ENCODE data around the gene CR2. TPM values are rescaled to one million over a fixed set of nuclear protein-coding genes. Genes with fewer than 3 reads are reported as not detected.

Gene CR2
- total and polyA plus RNA-seq, 2 experiments from 2014 or later = not detected

DNA sequence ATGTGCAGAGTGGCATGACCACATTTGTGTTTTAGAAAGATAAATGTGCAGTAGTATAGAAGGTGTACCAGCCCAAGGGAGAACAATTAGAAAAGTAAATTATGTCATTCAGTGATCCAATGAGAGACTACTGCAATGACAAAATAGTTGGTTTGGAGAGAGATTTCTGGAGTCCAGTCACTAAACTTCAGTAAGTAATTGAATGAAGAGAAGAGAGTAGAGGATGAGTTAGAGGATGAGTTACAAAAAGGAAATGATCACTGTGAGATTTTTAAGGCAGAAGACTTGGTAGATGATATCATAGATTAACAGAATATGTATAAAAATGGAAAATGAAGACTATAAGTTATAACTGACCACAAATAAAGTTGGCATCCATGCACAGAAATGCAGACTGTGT is 8.4 kb downstream of the CR2 start:
- no peak overlapping the region for H3K27ac ChIP-seq
- H3K79me2 ChIP-seq (ENCODE audit: insufficient read depth) = no peaks in the 10 kb centered on the region
- H3K4me2 ChIP-seq (ENCODE audit: unreplicated experiment) = no peak overlapping the region
- H3K9me3 ChIP-seq (ENCODE audit: low read depth) = no peaks in the 10 kb centered on the region
- no peak overlapping the region for H3K4me3 ChIP-seq
- DNase-seq = no peak
- in situ Hi-C loops (cut with MboI) = no loop called here
- no peaks in the 10 kb centered on the region; the same call in none of the 2 replicates for H3K27me3 ChIP-seq (replicated peaks; ENCODE audit: insufficient read depth)
- H4K20me1 ChIP-seq (ENCODE audit: insufficient read depth) = no peaks in the 10 kb centered on the region
- H3F3A ChIP-seq (ENCODE audit: insufficient read depth) = peaks cover 6% of the 10 kb centered on the region
- no peak for TF ChIP-seq EZH2phosphoT487 (IDR thresholded peaks at IDR 0.05; ENCODE audit: insufficient read depth, low read depth)
- TF ChIP-seq EZH2 (IDR thresholded peaks at IDR 0.05; ENCODE audit: insufficient read depth, poor library complexity, severe bottlenecking) = no peak
- no peak overlapping the region for H3K9ac ChIP-seq
- no peak overlapping the region for H2AFZ ChIP-seq
- H3K9me2 ChIP-seq (ENCODE audit: insufficient read depth) = no peaks in the 10 kb centered on the region
- no peaks in the 10 kb centered on the region for H3K4me1 ChIP-seq (ENCODE audit: insufficient read depth)
- H3K36me3 ChIP-seq (ENCODE audit: low read depth) = no peaks in the 10 kb centered on the region

DNA sequence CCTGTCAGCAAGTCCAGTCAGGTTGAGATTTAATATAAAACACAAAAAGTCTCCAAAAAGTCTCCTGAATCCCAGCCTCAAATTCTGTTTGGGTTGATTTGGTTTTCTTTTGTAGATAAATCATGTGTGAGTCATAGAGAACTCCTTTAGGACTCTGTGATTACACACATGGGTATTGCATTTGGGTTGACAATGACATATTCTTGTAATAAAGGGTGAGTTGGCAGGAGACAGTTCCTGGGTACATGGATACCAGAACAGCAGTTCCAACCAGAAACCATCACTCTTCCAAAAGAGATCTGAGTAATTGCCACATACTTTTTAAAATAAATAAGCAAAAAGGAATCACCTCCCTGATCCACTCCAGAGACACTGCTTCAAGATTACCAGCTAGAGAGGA is 8.9 kb downstream of the CR2 start:
- Histone ChIP-seq H3K4me2 (ENCODE audit: unreplicated experiment) (no peak overlapping the region), H3K36me3 (ENCODE audit: low read depth) (no peaks in the 10 kb centered on the region), H3K4me1 (ENCODE audit: insufficient read depth) (no peaks in the 10 kb centered on the region), H3K4me3 (no peak overlapping the region), H3K27me3 (replicated peaks; ENCODE audit: insufficient read depth) (no peaks in the 10 kb centered on the region; the same call in none of the 2 replicates), H3K27ac (no peak overlapping the region), H3F3A (ENCODE audit: insufficient read depth) (peaks cover 6% of the 10 kb centered on the region), H3K9me2 (ENCODE audit: insufficient read depth) (no peaks in the 10 kb centered on the region), H3K79me2 (ENCODE audit: insufficient read depth) (no peaks in the 10 kb centered on the region), H2AFZ (no peak overlapping the region), H3K9ac (no peak overlapping the region), H4K20me1 (ENCODE audit: insufficient read depth) (no peaks in the 10 kb centered on the region), H3K9me3 (ENCODE audit: low read depth) (no peaks in the 10 kb centered on the region)
- in situ Hi-C loops (cut with MboI) = no loop called here
- TF ChIP-seq EZH2phosphoT487 (IDR thresholded peaks at IDR 0.05; ENCODE audit: insufficient read depth, low read depth) (no peak), EZH2 (IDR thresholded peaks at IDR 0.05; ENCODE audit: insufficient read depth, poor library complexity, severe bottlenecking) (no peak)
- peak; percentile 33 for DNase-seq

DNA sequence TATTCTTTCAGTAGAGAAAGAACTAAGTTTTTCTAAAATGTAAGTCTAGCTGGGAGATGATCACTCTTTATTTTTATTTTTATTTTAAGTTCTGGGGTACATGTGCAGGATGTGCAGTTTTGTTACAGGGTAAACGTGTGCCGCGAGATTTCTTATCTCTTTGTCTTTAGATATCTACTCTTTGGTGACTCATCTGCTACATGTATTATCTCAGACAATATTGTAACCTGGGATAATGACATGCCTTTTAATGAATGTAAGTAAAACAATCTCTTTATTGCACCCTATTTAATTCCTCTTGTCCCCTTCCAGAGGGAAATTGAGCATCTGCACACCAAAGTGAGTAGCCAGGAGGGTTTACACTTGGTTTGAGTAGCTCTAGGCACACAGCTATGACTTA is 9.4 kb downstream of the CR2 start:
- Histone ChIP-seq H3K27me3 (replicated peaks; ENCODE audit: insufficient read depth) (no peaks in the 10 kb centered on the region; the same call in none of the 2 replicates), H3K9me3 (ENCODE audit: low read depth) (no peaks in the 10 kb centered on the region), H3K9me2 (ENCODE audit: insufficient read depth) (no peaks in the 10 kb centered on the region), H4K20me1 (ENCODE audit: insufficient read depth) (no peaks in the 10 kb centered on the region), H3K4me1 (ENCODE audit: insufficient read depth) (no peaks in the 10 kb centered on the region), H2AFZ (no peak overlapping the region), H3K27ac (no peak overlapping the region), H3K9ac (no peak overlapping the region), H3K36me3 (ENCODE audit: low read depth) (no peaks in the 10 kb centered on the region), H3K79me2 (ENCODE audit: insufficient read depth) (no peaks in the 10 kb centered on the region), H3F3A (ENCODE audit: insufficient read depth) (peaks cover 6% of the 10 kb centered on the region), H3K4me2 (ENCODE audit: unreplicated experiment) (no peak overlapping the region), H3K4me3 (no peak overlapping the region)
- DNase-seq = no peak
- TF ChIP-seq EZH2phosphoT487 (IDR thresholded peaks at IDR 0.05; ENCODE audit: insufficient read depth, low read depth) (no peak), EZH2 (IDR thresholded peaks at IDR 0.05; ENCODE audit: insufficient read depth, poor library complexity, severe bottlenecking) (no peak)
- in situ Hi-C loops (cut with MboI) = no loop called here
- 75 to 83% methylated on average over 3 of the region's 3 CpGs for WGBS, 2 experiments (ENCODE audit: low coverage in 1 of 2, low lambda C conversion rate in 2 of 2, missing lambda C conversion rate in 2 of 2)

DNA sequence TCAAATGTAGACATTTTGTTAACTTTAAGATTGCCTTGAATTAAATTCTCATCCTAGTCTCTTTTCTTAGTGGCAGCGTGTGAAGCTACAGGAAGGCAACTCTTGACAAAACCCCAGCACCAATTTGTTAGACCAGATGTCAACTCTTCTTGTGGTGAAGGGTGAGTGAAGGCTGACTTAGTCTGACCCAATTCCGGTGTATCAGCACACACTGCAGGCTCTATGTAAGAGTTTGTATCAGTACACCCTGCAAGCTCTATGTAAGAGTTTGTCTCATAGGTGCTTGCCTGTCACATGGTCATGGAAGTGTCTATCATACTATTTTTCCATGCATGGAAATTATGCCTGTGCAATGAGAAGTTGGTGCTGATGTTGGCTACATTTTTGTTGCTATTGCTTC is 16.8 kb downstream of the CR2 start:
- H3K4me3 ChIP-seq = no peak overlapping the region
- no peak for TF ChIP-seq EZH2 (IDR thresholded peaks at IDR 0.05; ENCODE audit: insufficient read depth, poor library complexity, severe bottlenecking)
- TF ChIP-seq EZH2phosphoT487 (IDR thresholded peaks at IDR 0.05; ENCODE audit: insufficient read depth, low read depth) = no peak
- no peaks in the 10 kb centered on the region for H4K20me1 ChIP-seq (ENCODE audit: insufficient read depth)
- WGBS, 2 experiments (ENCODE audit: low coverage in 1 of 2, low lambda C conversion rate in 2 of 2, missing lambda C conversion rate in 2 of 2) = 26 to 35% methylated on average over 2 of the region's 2 CpGs
- no peak overlapping the region for H2AFZ ChIP-seq
- no peaks in the 10 kb centered on the region for H3K79me2 ChIP-seq (ENCODE audit: insufficient read depth)
- in situ Hi-C loops (cut with MboI) = no loop called here
- DNase-seq = no peak
- H3K36me3 ChIP-seq (ENCODE audit: low read depth) = no peaks in the 10 kb centered on the region
- no peaks in the 10 kb centered on the region for H3F3A ChIP-seq (ENCODE audit: insufficient read depth)
- no peaks in the 10 kb centered on the region; the same call in none of the 2 replicates for H3K27me3 ChIP-seq (replicated peaks; ENCODE audit: insufficient read depth)
- no peak overlapping the region for H3K27ac ChIP-seq
- H3K4me1 ChIP-seq (ENCODE audit: insufficient read depth) = no peaks in the 10 kb centered on the region
- H3K9me2 ChIP-seq (ENCODE audit: insufficient read depth) = no peaks in the 10 kb centered on the region
- H3K9me3 ChIP-seq (ENCODE audit: low read depth) = no peaks in the 10 kb centered on the region
- H3K9ac ChIP-seq = no peak overlapping the region
- H3K4me2 ChIP-seq (ENCODE audit: unreplicated experiment) = no peak overlapping the region

DNA sequence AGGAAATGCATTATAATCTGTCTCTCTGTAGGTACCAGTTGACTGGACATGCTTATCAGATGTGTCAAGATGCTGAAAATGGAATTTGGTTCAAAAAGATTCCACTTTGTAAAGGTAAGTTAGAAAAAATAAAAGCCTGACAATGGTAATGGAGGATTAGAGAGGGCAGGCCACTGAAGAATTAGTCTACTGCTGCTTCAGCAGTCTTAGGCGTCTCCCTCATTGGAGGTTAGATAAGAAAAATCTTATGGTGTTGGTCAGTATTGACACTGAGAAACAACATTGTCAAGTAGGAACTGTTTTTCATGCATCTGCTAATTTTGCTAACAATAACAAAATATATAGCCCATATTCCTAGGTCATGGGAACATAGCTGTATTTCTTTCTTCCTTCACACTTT is 20.1 kb downstream of the CR2 start:
- Histone ChIP-seq H3K27ac (no peak overlapping the region), H3K4me1 (ENCODE audit: insufficient read depth) (no peaks in the 10 kb centered on the region), H3F3A (ENCODE audit: insufficient read depth) (no peaks in the 10 kb centered on the region), H3K4me2 (ENCODE audit: unreplicated experiment) (no peak overlapping the region), H3K79me2 (ENCODE audit: insufficient read depth) (no peaks in the 10 kb centered on the region), H3K9me3 (ENCODE audit: low read depth) (no peaks in the 10 kb centered on the region), H3K9ac (no peak overlapping the region), H3K27me3 (replicated peaks; ENCODE audit: insufficient read depth) (no peaks in the 10 kb centered on the region), H3K9me2 (ENCODE audit: insufficient read depth) (no peaks in the 10 kb centered on the region), H2AFZ (no peak overlapping the region), H4K20me1 (ENCODE audit: insufficient read depth) (no peaks in the 10 kb centered on the region), H3K4me3 (no peak overlapping the region), H3K36me3 (ENCODE audit: low read depth) (no peaks in the 10 kb centered on the region)
- in situ Hi-C loops (cut with MboI) = no loop called here
- 68% methylated on average over 1 of the region's 1 CpG for WGBS, 2 experiments (ENCODE audit: low coverage in 1 of 2, low lambda C conversion rate in 2 of 2, missing lambda C conversion rate in 2 of 2)
- DNase-seq = no peak
- TF ChIP-seq EZH2 (IDR thresholded peaks at IDR 0.05; ENCODE audit: insufficient read depth, poor library complexity, severe bottlenecking) (no peak), EZH2phosphoT487 (IDR thresholded peaks at IDR 0.05; ENCODE audit: insufficient read depth, low read depth) (no peak)

Data from GM23248 (cell line).